ENCODE data around the gene LIPK. TPM values are rescaled to one million over a fixed set of nuclear protein-coding genes. Genes with fewer than 3 reads are reported as not detected.

The LIPK gene
- total and polyA plus RNA-seq, 2 of the 8 experiments (the other 6 are each of a cell fraction or from before 2014, with no cell fraction given), result not detected

- TF ChIP-seq CTCF (IDR thresholded peaks at IDR 0.05; ENCODE audit: control extremely low read depth in 1 of 3, insufficient read depth in 1 of 3, low read depth in 1 of 3, low read length in 3 of 3), result no peak
- no peak for TF ChIP-seq JUND (IDR thresholded peaks at IDR 0.05; ENCODE audit: low read length)
- no peak for TF ChIP-seq TEAD4 (IDR thresholded peaks at IDR 0.05; ENCODE audit: low read depth, low read length)
- no peak for TF ChIP-seq KDM5A (IDR thresholded peaks at IDR 0.05; ENCODE audit: low read length)
- TF ChIP-seq ATF2 (IDR thresholded peaks at IDR 0.05; ENCODE audit: low read length), result no peak
- TF ChIP-seq YY1 (IDR thresholded peaks at IDR 0.05; ENCODE audit: low read depth, low read length), result no peak
Measured at GRCh38 chr10:88659725-88660597, 46.1 kb upstream of the LIPK start (continued).

All from H1 (cell line).